ENCODE measurements around the gene IAH1. TPM values are rescaled to one million over a fixed set of nuclear protein-coding genes. Genes with fewer than 3 reads are reported as not detected.
A peak's percentile ranks its signal among the peaks of the same experiment; 100 is the strongest.

IAH1 gene
- total RNA-seq, 1 donor = 51.7 TPM

DNA sequence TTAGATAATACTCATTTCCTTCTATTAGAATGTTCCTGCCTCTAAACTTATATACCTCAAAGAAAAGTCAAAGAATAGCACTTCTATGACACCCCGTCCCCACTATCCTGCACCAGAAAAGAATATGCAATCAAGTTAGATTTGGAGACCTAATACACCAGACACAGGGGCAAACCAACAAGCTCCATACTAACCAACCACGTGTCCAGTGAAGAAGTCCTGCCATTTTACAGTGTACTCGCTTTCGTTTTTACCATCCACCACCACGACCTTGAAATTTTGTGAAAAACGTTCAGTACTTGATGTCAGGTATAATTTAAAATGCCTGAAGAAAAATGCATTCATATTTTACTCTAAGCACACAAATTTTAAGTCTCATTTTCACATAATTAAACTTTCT is 62.2 kb downstream of the IAH1 start:
- TF ChIP-seq, protein P1, sequence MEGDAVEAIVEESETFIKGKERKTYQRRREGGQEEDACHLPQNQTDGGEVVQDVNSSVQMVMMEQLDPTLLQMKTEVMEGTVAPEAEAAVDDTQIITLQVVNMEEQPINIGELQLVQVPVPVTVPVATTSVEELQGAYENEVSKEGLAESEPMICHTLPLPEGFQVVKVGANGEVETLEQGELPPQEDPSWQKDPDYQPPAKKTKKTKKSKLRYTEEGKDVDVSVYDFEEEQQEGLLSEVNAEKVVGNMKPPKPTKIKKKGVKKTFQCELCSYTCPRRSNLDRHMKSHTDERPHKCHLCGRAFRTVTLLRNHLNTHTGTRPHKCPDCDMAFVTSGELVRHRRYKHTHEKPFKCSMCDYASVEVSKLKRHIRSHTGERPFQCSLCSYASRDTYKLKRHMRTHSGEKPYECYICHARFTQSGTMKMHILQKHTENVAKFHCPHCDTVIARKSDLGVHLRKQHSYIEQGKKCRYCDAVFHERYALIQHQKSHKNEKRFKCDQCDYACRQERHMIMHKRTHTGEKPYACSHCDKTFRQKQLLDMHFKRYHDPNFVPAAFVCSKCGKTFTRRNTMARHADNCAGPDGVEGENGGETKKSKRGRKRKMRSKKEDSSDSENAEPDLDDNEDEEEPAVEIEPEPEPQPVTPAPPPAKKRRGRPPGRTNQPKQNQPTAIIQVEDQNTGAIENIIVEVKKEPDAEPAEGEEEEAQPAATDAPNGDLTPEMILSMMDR (IDR thresholded peaks at IDR 0.05; ENCODE audit: insufficient read depth, low read length) = no peak
- DNase-seq (ENCODE audit: low read depth) = no peak
- no peak overlapping the region for H3K4me3 ChIP-seq (ENCODE audit: low read depth, low read length)

DNA sequence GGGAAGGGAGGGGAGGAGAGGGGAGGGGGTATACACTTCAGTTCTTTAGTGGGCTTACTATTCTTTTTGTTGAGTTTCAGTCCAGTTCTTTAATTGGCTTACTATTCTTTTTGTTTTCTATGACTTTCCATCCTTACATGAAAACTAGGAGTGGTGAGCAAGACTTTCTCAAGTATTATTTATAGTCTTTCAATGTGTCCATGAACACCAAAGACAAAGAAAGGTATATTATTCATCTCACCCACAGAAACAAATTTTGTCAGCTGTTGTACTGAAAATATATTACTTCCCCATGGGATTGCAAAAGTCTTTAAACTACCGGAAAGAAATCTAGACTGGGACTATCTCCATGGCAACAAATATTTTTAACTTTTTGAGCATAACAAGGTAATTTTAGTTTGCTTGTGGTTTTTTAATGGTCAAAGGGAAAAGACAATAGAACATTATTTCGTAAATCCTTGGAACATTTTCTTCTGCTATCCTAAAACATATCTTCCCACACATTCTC is 63.7 kb downstream of the IAH1 start:
- DNase-seq (ENCODE audit: low read depth) = peak; percentile 95
- TF ChIP-seq, protein P1 (IDR thresholded peaks at IDR 0.05; ENCODE audit: insufficient read depth, low read length) = no peak
- H3K4me3 ChIP-seq (ENCODE audit: low read depth, low read length) = no peak overlapping the region

Other genes with a start within 250 kb of the IAH1 start
- 34.8 and 80.9 TPM in 2 replicates for gene ITGB1BP1, start 51.0 kb upstream of the IAH1 start, total RNA-seq (ENCODE audit: low replicate concordance)
- gene CPSF3, start 50.9 kb upstream of the IAH1 start, total RNA-seq (ENCODE audit: low replicate concordance) = 62.2 and 76.5 TPM in 2 replicates
- 40.1 and 108 TPM in 2 replicates for gene ADAM17, start 81.3 kb downstream of the IAH1 start, total RNA-seq (ENCODE audit: low replicate concordance)
- gene YWHAQ, start 156.4 kb downstream of the IAH1 start, total RNA-seq (ENCODE audit: low replicate concordance) = 152 and 562 TPM in 2 replicates